GM18505 (cell line): Measurements from ENCODE around the gene GPC3.
A peak's percentile ranks its signal among the peaks of the same experiment; 100 is the strongest.
"Not testable (repeated sequence)": the region's sequence is repeated elsewhere in the genome, so short reads cannot be mapped to it uniquely, and the experiment has no call there.

Source experiments
- ATAC-seq: cut with Tn5 transposase; IDR thresholded peaks from one replicate; pipeline ENCODE4 v1.9.1; 2021; ENCODE audit not compliant: unreplicated experiment
- POLR2A ChIP-seq: IDR thresholded peaks from 4 replicates; pipeline ENCODE4 v1.6.1; 2011; ENCODE audit warnings: borderline replicate concordance; ENCODE audit not compliant: insufficient read depth, insufficient read length; ENCODE audit errors: extremely low read depth

Gene GPC3

GRCh38 chrX:133789829-133790228 is 195.6 kb downstream of the GPC3 start:
- no peak for ATAC-seq
- TF ChIP-seq POLR2A, result no peak

- no peak for ATAC-seq
- no peak for TF ChIP-seq POLR2A
Measured at GRCh38 chrX:133786382-133786781, 199.0 kb downstream of the GPC3 start.

DNA sequence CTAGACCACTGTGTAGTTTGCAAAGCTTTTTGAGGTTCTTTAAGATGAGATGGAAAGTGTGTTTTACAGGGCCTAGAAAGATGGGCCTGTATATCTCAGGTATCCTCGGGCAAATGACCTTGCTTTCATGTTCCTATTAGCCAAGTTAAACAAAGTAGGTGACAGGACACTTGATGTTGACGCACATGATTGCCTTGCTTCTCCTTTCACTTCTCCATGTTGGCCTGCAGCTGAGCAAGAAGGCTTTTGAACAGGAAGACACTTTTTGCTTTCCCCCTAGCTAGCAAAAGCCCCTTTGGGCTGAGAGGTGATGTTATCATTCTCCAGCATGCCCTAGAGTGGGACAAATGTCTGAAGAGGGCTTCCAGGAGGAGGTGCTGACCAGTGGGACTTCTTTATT is 202.1 kb downstream of the GPC3 start:
- ATAC-seq, result peak; percentile 82
- no peak for TF ChIP-seq POLR2A

DNA sequence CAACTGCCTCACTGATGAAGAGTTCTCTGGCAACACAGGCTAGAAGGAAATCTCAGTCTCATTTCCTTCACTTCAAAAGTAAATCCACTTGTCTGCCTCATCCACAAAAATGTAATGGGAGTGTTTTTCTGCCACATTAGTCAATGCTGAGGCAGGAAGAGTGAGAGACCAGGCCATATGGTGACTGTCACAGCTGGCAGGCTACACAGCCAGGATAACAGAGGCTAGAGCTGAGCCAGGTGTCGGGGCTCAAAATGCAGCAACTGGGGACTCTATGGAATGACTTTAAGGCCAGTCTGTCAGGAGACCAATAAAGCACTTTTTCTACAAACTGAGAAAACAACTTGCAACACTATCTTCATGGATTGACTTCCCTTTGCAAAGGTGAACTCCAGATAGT is 204.2 kb downstream of the GPC3 start:
- no peak for ATAC-seq
- TF ChIP-seq POLR2A, result no peak

GRCh38 chrX:133776072-133776471 is 209.3 kb downstream of the GPC3 start:
- no peak for ATAC-seq
- TF ChIP-seq POLR2A, result no peak

DNA sequence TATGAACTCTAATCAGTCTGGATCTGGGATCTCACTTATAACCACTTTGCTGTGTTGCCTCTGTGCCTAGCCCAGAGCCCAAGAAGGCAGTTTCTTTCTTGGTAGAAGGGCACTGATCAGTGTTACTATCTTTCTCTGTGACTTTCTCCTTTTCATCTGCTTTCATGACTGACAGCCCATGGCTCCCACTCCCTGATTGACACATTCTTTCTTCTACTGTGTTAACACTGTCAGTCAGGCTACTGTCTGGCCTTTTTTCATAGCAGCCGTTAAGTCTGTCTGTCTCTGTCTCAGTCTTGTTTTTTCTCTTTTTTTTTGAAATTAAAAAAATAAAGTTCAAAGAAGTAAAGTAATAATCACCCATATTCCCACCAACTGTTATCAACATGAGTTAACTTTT is 210.6 kb downstream of the GPC3 start:
- TF ChIP-seq POLR2A, result no peak
- ATAC-seq, result no peak

DNA sequence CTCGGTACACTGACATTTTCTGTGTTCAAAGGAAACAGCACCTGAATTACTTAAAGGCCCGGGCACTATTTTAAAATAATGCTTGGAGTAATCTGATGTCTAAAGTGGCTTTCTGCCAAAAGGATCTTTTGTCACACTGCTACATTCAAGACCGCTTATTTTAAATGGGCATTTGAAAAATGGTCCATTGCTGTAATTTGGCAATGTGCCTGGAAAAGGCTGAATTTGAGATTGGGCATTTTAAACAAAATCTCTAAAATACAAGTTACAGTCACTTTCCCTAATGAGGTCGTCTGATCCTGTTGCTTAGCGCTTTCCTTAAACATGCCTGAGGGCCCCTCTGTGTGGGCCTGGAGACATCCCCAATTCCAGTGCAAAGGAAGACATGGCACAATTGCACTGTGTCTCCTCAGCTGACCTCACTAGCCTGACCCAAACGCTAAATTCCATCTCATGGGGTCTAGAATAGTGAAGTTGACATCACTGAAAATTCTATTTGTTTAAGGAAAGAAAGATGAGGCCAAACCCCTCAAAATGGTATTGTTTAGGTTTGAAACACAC is 214.2 kb downstream of the GPC3 start:
- ATAC-seq, result no peak
- no peak for TF ChIP-seq POLR2A

DNA sequence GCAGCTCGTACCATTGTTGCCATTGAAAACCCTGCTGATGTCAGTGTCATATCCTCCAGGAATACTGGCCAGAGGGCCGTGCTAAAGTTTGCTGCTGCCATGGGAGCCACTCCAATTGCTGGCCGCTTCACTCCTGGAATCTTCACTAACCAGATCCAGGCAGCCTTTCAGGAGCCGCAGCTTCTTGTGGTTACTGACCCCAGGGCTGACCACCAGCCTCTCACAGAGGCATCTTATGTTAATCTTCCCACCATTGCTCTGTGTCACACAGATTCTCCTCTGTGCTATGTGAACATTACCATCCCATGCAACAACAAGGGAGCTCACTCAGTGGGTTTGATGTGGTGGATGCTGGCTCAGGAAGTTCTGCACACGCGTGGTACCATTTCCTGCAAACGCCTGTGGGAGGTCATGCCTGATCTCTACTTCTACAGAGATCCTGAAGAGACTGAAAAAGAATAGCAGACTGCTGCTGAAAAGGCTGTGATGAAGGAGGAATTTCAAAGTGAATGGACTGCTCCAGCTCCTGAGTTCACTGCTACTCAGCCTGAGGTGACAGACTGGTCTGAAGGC is 222.3 kb downstream of the GPC3 start:
- ATAC-seq, result not testable (repeated sequence)

DNA sequence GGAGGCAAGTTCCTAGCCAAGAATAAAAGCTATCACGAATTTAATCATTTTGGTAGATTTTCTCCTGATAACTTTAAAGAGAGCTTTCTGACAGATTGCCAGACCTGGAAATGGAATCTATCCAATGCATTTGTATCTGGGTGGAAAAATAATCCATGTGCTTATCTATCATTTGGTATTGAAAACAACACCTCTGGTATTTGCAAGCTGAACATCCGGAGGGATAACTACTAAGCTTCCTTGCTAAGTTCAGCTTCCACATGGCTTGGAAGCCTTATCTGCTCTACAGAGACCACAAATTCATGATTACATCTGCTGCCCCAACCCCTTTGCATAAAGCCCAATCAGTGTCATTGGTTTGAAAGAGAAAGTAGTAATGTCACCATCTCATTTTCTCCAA is 230.7 kb downstream of the GPC3 start:
- TF ChIP-seq POLR2A, result no peak
- no peak for ATAC-seq

DNA sequence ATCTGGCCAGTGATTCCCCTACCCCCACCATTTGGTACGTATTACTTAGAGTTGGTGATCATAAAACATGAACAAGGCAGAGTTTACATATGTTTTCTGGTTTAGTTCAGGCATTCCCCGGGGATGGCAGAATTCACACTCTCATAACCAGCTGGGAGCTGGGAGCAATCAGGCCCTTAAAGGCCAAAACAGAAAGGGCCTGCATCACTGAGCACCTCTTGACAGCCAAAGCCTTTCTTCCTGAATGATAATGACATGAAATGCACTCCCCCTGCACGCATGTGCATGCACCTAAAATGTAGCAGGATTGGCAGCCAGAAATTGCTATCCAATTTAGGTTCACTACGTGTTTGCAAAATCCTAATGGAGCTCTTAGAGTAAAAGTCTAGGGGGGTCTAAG is 235.4 kb downstream of the GPC3 start:
- no peak for TF ChIP-seq POLR2A
- no peak for ATAC-seq

DNA sequence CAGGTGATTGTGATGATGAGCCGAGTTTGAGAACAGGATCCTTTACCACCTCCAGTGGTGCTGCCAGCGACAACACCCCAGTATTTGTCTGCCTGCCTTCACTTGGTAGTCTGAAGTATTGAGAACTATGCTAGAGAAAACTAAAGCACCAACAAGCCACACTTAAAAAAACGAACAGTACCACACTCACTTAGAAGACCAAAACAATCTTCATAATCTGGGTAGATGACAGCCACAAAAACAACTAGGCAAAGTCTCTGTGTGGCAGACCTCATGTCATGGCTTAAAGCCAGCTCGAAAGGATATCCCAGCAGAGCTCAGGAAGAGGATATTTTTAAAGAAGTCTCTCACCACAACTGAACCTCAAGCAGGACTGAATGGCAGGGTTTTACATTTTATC is 236.0 kb downstream of the GPC3 start:
- TF ChIP-seq POLR2A, result no peak
- ATAC-seq, result no peak

GRCh38 chrX:133747196-133747595 is 238.2 kb downstream of the GPC3 start:
- TF ChIP-seq POLR2A, result no peak
- ATAC-seq, result no peak

- ATAC-seq, result no peak
- TF ChIP-seq POLR2A, result no peak
Measured at GRCh38 chrX:133746593-133746992, 238.8 kb downstream of the GPC3 start.

- ATAC-seq, result no peak
- TF ChIP-seq POLR2A, result no peak
Measured at GRCh38 chrX:133745349-133745748, 240.0 kb downstream of the GPC3 start.

DNA sequence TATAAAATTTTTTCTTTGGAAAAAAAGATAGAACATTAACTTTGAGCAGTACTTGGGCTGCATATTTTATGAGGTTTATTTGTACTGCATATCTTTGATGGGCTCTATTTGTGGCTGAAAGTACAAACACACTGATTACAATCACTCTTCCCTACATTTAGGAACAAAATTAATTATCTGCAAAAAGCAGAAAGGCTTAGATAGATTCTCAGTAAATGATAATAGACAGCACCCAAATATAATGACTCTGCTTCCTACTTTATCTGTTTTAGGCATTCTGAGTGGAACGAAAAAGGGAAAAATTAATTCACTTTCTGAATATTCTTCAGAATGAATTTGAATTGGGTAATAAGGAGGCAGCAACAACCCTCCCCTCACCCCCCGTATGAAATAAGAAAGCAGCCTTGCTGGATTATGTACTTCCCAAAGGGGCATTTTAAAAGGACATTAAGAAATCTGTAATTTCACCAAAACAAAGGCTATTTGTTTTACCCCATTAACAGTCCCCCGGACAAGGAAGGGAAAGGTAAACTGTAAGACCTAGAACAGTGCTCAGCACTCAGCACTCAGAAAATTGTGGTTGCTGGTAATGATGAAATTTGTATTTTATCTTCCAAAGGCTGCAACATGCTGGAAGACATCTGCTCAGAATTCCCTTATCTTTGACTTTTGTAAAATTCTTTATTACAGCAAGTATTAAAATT is 242.6 kb downstream of the GPC3 start:
- no peak for ATAC-seq
- TF ChIP-seq POLR2A, result no peak

- no peak for ATAC-seq
- TF ChIP-seq POLR2A, result no peak
Measured at GRCh38 chrX:133741303-133741702, 244.1 kb downstream of the GPC3 start.
